ENCODE measurements around the gene MAT2B.

MAT2B gene

DNA sequence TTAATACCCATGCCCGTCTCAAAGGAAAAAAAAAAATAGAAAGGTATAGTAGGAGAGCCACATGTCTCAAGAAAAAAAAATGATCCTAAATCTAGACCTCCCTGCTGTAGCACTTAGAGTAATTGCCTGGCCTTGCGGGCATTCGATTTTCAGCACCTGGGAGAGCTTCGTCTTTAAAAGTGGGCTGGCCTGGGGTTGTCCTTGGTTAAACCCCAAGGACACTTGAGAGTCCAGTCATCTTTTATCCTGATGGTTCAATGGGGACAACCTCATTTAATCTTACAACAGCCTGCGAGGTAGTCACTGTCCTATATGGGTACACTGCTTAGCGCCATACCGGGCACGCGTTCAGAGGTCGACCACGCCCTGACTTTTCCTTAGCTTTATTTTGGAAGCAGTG is 60.1 kb downstream of the MAT2B start:
- H4K20me1 ChIP-seq (ENCODE audit: low read depth, low read length), result no peaks in the 10 kb centered on the region
- no peaks in the 10 kb centered on the region for H3K9me3 ChIP-seq (ENCODE audit: insufficient read depth, low read length)
- H3K36me3 ChIP-seq (ENCODE audit: low read length), result no peaks in the 10 kb centered on the region
- TF ChIP-seq, protein P1, sequence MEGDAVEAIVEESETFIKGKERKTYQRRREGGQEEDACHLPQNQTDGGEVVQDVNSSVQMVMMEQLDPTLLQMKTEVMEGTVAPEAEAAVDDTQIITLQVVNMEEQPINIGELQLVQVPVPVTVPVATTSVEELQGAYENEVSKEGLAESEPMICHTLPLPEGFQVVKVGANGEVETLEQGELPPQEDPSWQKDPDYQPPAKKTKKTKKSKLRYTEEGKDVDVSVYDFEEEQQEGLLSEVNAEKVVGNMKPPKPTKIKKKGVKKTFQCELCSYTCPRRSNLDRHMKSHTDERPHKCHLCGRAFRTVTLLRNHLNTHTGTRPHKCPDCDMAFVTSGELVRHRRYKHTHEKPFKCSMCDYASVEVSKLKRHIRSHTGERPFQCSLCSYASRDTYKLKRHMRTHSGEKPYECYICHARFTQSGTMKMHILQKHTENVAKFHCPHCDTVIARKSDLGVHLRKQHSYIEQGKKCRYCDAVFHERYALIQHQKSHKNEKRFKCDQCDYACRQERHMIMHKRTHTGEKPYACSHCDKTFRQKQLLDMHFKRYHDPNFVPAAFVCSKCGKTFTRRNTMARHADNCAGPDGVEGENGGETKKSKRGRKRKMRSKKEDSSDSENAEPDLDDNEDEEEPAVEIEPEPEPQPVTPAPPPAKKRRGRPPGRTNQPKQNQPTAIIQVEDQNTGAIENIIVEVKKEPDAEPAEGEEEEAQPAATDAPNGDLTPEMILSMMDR (IDR thresholded peaks at IDR 0.05; ENCODE audit: insufficient read depth, low read length, poor library complexity, severe bottlenecking), result no peak
- TF ChIP-seq EZH2phosphoT487 (conservative IDR thresholded peaks at IDR 0.05; ENCODE audit: low read length), result no peak
- no peak overlapping the region for H3K4me3 ChIP-seq (ENCODE audit: insufficient read depth, low read length, poor library complexity, severe bottlenecking)
- no peaks in the 10 kb centered on the region for H3K27me3 ChIP-seq (ENCODE audit: low read length)
- H3K9me2 ChIP-seq (replicated peaks; ENCODE audit: insufficient read depth, low read length), result no peaks in the 10 kb centered on the region
- no peak overlapping the region for H2AFZ ChIP-seq (ENCODE audit: low read depth, low read length, severe bottlenecking)
- no peak overlapping the region for H3K27ac ChIP-seq (ENCODE audit: low read depth, low read length)
- H3F3A ChIP-seq (ENCODE audit: insufficient read depth), result no peaks in the 10 kb centered on the region
- no peak overlapping the region for H3K4me2 ChIP-seq (ENCODE audit: low read depth, low read length, poor library complexity, severe bottlenecking)
- H3K9ac ChIP-seq (ENCODE audit: low read length), result no peak overlapping the region
- H3K79me2 ChIP-seq (ENCODE audit: insufficient read depth, low read length), result no peaks in the 10 kb centered on the region

DNA sequence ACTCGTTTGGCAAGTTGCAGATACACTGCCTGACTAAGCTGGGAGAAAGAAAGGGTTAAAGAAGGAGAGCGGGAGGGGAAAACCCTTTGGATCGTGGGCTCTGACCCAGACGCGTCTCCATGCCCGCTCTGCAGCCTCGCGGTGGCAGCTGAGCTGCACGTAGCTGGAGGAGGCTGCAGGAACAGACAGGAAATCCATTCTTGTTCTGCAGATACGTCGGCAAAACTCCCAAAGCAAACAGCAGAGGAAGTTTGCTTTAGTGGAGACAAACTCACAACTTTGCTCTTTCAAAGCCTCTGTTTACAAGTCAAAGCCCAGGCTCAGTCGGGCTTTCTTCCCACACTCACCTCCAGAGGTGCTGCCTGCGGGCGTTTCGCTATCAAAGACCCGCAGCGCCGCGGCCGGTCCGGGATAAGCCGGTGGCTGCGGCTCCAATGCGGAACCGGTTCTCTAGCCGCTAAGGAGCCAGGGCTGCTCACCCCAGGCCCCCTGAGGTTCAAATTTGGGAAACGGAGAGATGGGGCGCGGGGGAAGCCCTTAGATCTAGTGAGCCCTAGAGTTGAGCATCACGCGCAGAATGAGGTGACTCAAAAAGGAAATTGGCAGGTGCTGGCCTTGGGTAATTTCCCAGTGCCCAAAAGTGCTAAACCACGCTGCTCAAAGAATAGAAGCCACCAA is 60.7 kb downstream of the MAT2B start:
- H2AFZ ChIP-seq (ENCODE audit: low read depth, low read length, severe bottlenecking), result peak overlapping the region; percentile 50
- H3K9ac ChIP-seq (ENCODE audit: low read length), result no peak overlapping the region
- TF ChIP-seq EZH2phosphoT487 (conservative IDR thresholded peaks at IDR 0.05; ENCODE audit: low read length), result no peak; the same call in 1 of the 2 replicates
- TF ChIP-seq, protein P1 (IDR thresholded peaks at IDR 0.05; ENCODE audit: insufficient read depth, low read length, poor library complexity, severe bottlenecking), result no peak

DNA sequence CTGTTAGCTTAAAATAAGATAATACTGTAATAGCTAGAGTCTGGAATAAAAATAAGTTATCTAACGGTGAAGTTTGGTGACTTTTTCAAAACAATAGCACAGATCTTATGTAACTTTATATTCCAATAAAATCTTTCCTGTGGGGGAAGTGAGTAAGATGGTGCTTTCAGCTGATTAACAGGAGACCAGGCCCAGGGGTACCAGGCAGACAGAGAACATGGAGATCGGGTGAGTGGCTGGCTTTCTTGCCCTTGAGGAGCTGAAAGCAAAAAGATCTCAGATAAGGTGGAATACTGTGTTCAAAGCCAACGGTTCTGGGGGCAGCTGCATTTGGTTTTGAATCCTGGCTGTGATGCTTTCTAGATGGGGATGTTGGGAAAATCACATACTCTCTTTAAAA is 61.3 kb downstream of the MAT2B start:
- Histone ChIP-seq H3K27ac (ENCODE audit: low read depth, low read length) (no peak overlapping the region), H3K4me2 (ENCODE audit: low read depth, low read length, poor library complexity, severe bottlenecking) (no peak overlapping the region), H2AFZ (ENCODE audit: low read depth, low read length, severe bottlenecking) (no peak overlapping the region)

More for the DNA sequence above, 60.7 kb downstream of the MAT2B start:
- H3K36me3 ChIP-seq (ENCODE audit: low read length), result no peaks in the 10 kb centered on the region
- H3K9me3 ChIP-seq (ENCODE audit: insufficient read depth, low read length), result no peaks in the 10 kb centered on the region
- H3K79me2 ChIP-seq (ENCODE audit: insufficient read depth, low read length), result no peaks in the 10 kb centered on the region
- H3K9me2 ChIP-seq (replicated peaks; ENCODE audit: insufficient read depth, low read length), result no peaks in the 10 kb centered on the region
- H3K4me3 ChIP-seq (ENCODE audit: insufficient read depth, low read length, poor library complexity, severe bottlenecking), result no peak overlapping the region
- no peaks in the 10 kb centered on the region for H3K27me3 ChIP-seq (ENCODE audit: low read length)
- H3K4me2 ChIP-seq (ENCODE audit: low read depth, low read length, poor library complexity, severe bottlenecking), result peak overlapping the region; percentile 28
- no peaks in the 10 kb centered on the region for H4K20me1 ChIP-seq (ENCODE audit: low read depth, low read length)
- no peaks in the 10 kb centered on the region for H3F3A ChIP-seq (ENCODE audit: insufficient read depth)
- H3K27ac ChIP-seq (ENCODE audit: low read depth, low read length), result no peak overlapping the region

More for the DNA sequence above, 61.3 kb downstream of the MAT2B start:
- H3K9me2 ChIP-seq (replicated peaks; ENCODE audit: insufficient read depth, low read length), result no peaks in the 10 kb centered on the region
- H3K79me2 ChIP-seq (ENCODE audit: insufficient read depth, low read length), result no peaks in the 10 kb centered on the region
- H3K36me3 ChIP-seq (ENCODE audit: low read length), result no peaks in the 10 kb centered on the region
- no peaks in the 10 kb centered on the region for H3F3A ChIP-seq (ENCODE audit: insufficient read depth)
- H3K9ac ChIP-seq (ENCODE audit: low read length), result no peak overlapping the region
- no peak overlapping the region for H3K4me3 ChIP-seq (ENCODE audit: insufficient read depth, low read length, poor library complexity, severe bottlenecking)
- H3K27me3 ChIP-seq (ENCODE audit: low read length), result no peaks in the 10 kb centered on the region
- H4K20me1 ChIP-seq (ENCODE audit: low read depth, low read length), result no peaks in the 10 kb centered on the region
- TF ChIP-seq, protein P1 (IDR thresholded peaks at IDR 0.05; ENCODE audit: insufficient read depth, low read length, poor library complexity, severe bottlenecking), result no peak
- no peak for TF ChIP-seq EZH2phosphoT487 (conservative IDR thresholded peaks at IDR 0.05; ENCODE audit: low read length)
- no peaks in the 10 kb centered on the region for H3K9me3 ChIP-seq (ENCODE audit: insufficient read depth, low read length)

Data from SU-DHL-6 (cell line).